GM10248 (cell line): ENCODE measurements around the gene CFI.
A peak's percentile ranks its signal among the peaks of the same experiment; 100 is the strongest.

ENCODE experiments used
- CTCF ChIA-PET: fragments of 300-600 bp; sonication (Branson Sonifier 250); formaldehyde crosslinking; extraction: SDS; loops from one replicate; lab custom pipeline; 2021; ENCODE audit warnings: antibody characterized with exemption; lab: Yijun Ruan, JAX
- POLR2A ChIA-PET: fragments of 350-650 bp; sonication (Branson Sonifier 250); formaldehyde crosslinking; extraction: SDS; loops from one replicate; lab custom pipeline; 2020; ENCODE audit warnings: antibody characterized with exemption; lab: Yijun Ruan, JAX
- DNase-seq: peaks from one replicate; pipeline ENCODE4 v3.0.0; 2012; ENCODE audit errors: extremely low spot score
- CTCF ChIP-seq: IDR thresholded peaks from 2 replicates; pipeline ENCODE4 v1.5.1; 2012; ENCODE audit warnings: mild to moderate bottlenecking, low read depth; ENCODE audit errors: extremely low read depth, missing control alignments, control extremely low read depth

CFI gene

GRCh38 chr4:109702950-109703663 is 98.7 kb downstream of the CFI start, which contains the start of gene CASP6:
CASP6 (minus strand) TSS chr4:109703445; CDS start chr4:109703395, 50 bp downstream.
- POLR2A ChIA-PET, result no interaction called here
- CTCF ChIA-PET, result interaction anchor here (0.7 to 3.4 kb wide), 16 partner anchors 8 to 270 kb away, joined by 3 to 16 read pairs (median 4); partner anchors contain the start of genes PLA2G12A and SEC24B

GRCh38 chr4:109701566-109702410 is 100.0 kb downstream of the CFI start:
- POLR2A ChIA-PET, result no interaction called here
- DNase-seq, result peak; percentile 16
- no peak for TF ChIP-seq CTCF
- CTCF ChIA-PET, result interaction anchor here (0.6 to 3.4 kb wide), 18 partner anchors 9 to 275 kb away, joined by 3 to 16 read pairs (median 4); partner anchors contain the start of genes PLA2G12A and SEC24B

More at GRCh38 chr4:109702950-109703663, 98.7 kb downstream of the CFI start, which contains the start of gene CASP6:
- DNase-seq, result peak; percentile 86
- peak; percentile 63 for TF ChIP-seq CTCF

GRCh38 chr4:109699553-109700225 is 102.1 kb downstream of the CFI start:
- DNase-seq, result no peak
- CTCF ChIA-PET, result interaction anchor here (0.5 to 1.4 kb wide), 6 partner anchors 9 to 267 kb away, joined by 3 to 4 read pairs (median 3); partner anchors contain the start of gene SEC24B
- no peak for TF ChIP-seq CTCF
- POLR2A ChIA-PET, result interaction anchor here (0.6 kb wide), 1 partner anchor 313 kb away, joined by 6 read pairs; no protein-coding TSS in a partner anchor

- no peak for DNase-seq
- ChIA-PET CTCF (interaction anchor here (0.9 to 1.4 kb wide), 3 partner anchors 14 to 266 kb away, joined by 3 to 4 read pairs (median 3); partner anchors contain the start of gene SEC24B), POLR2A (no interaction called here)
- TF ChIP-seq CTCF, result no peak
Measured at GRCh38 chr4:109698656-109699055, 103.1 kb downstream of the CFI start.

GRCh38 chr4:109691411-109691920 is 110.3 kb downstream of the CFI start:
- CTCF ChIA-PET, result interaction anchor here (1.1 to 1.5 kb wide), 3 partner anchors 9 to 11 kb away, joined by 3 read pairs; no protein-coding TSS in a partner anchor
- POLR2A ChIA-PET, result no interaction called here
- TF ChIP-seq CTCF, result no peak
- DNase-seq, result no peak
